GM20000 (cell line): ENCODE measurements around the gene HSD17B8.

Experiments
- DNase-seq: peaks from one replicate; pipeline ENCODE4 v3.0.0; 2012; ENCODE audit warnings: low spot score
- TF ChIP-seq, protein P1 (sequence below): IDR thresholded peaks from 2 replicates; pipeline ENCODE4 v1.5.1; 2012; ENCODE audit warnings: mild to moderate bottlenecking, control low read depth; ENCODE audit errors: extremely low read depth, missing control alignments

The HSD17B8 gene

GRCh38 chr6:33205191-33206026, 954 bp downstream of the HSD17B8 start:
- TF ChIP-seq, protein P1, sequence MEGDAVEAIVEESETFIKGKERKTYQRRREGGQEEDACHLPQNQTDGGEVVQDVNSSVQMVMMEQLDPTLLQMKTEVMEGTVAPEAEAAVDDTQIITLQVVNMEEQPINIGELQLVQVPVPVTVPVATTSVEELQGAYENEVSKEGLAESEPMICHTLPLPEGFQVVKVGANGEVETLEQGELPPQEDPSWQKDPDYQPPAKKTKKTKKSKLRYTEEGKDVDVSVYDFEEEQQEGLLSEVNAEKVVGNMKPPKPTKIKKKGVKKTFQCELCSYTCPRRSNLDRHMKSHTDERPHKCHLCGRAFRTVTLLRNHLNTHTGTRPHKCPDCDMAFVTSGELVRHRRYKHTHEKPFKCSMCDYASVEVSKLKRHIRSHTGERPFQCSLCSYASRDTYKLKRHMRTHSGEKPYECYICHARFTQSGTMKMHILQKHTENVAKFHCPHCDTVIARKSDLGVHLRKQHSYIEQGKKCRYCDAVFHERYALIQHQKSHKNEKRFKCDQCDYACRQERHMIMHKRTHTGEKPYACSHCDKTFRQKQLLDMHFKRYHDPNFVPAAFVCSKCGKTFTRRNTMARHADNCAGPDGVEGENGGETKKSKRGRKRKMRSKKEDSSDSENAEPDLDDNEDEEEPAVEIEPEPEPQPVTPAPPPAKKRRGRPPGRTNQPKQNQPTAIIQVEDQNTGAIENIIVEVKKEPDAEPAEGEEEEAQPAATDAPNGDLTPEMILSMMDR = peak; percentile 17
- peak; percentile 48 for DNase-seq

GRCh38 chr6:33206027-33206863, 1.8 kb downstream of the HSD17B8 start:
- peak; percentile 16 for DNase-seq
- TF ChIP-seq, protein P1 = no peak

- TF ChIP-seq, protein P1 = no peak
- peak; percentile 23 for DNase-seq
Measured at GRCh38 chr6:33206864-33207551, 2.6 kb downstream of the HSD17B8 start.

DNA sequence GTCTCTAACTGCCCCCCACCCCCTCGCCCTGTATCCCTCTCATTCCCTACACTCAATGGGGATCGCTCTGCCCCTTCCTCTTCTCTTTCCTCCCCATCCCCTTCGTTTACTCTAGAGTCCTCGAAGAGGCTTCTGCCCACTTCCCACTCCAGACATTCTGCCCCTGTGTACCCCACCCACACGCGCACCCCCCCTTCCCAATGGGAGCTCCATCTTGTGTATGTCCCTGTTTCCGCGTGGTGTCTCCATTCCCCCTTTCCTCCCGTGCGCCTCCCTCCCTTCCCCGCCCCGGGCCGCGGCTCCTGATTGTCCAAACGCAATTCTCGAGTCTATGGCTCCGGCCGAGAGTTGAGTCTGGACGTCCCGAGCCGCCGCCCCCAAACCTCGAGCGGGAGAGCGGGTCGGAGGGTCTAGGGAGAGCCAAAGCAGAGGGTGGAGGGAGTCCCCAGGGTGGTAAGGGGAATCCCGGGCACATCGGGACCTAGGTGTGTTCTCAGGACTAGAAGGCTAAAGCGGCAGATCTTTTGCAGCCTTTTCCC, 3.2 kb downstream of the HSD17B8 start:
- TF ChIP-seq, protein P1 = no peak
- peak; percentile 41 for DNase-seq

GRCh38 chr6:33208091-33208967, 3.9 kb downstream of the HSD17B8 start, which contains the start of gene RING1:
Gene RING1, plus strand, starts transcription at chr6:33208500. Its CDS starts 323 bp downstream, at chr6:33208823.
- TF ChIP-seq, protein P1 = no peak

GRCh38 chr6:33209856-33210255, 5.4 kb downstream of the HSD17B8 start:
- DNase-seq = peak; percentile 7
- TF ChIP-seq, protein P1 = no peak

More at GRCh38 chr6:33208091-33208967, 3.9 kb downstream of the HSD17B8 start, which contains the start of gene RING1:
- peak; percentile 97 for DNase-seq
